SK-N-SH treated with all-trans-retinoic acid at 6 μM for 48 hours (cell line): ENCODE data around the gene ITGA8.

Experiments used
- ATAC-seq: fragments of 200-7000 bp; cut with Tn5 transposase; 3 replicates; pipeline ENCODE4 v1.9.1; 2020; ENCODE audit warnings: mild to moderate bottlenecking, moderate library complexity
- ARNTL ChIP-seq: fragments of 450-650 bp; formaldehyde crosslinking; IDR thresholded peaks from 2 replicates; pipeline ENCODE4 v1.5.0; 2020; ENCODE audit warnings: low read depth, mild to moderate bottlenecking, moderate library complexity, borderline replicate concordance
- BACH2 ChIP-seq: fragments of 250-450 bp; sonication (Bioruptor Pico); IDR thresholded peaks from 2 replicates; pipeline ENCODE4 v1.9.0; 2021; ENCODE audit warnings: mild to moderate bottlenecking, borderline replicate concordance
- CREB5 ChIP-seq: fragments of 250-450 bp; sonication (Bioruptor Pico); IDR thresholded peaks from 2 replicates; pipeline ENCODE4 v1.5.1; 2020; ENCODE audit warnings: low read depth, mild to moderate bottlenecking, moderate library complexity
- CSDC2 ChIP-seq: fragments of 250-450 bp; sonication (Bioruptor Pico); IDR thresholded peaks from 2 replicates; pipeline ENCODE4 v1.5.0; 2020; ENCODE audit warnings: mild to moderate bottlenecking, moderate library complexity
- CSRNP3 ChIP-seq: fragments of 250-450 bp; sonication (Bioruptor Pico); IDR thresholded peaks from 2 replicates; pipeline ENCODE4 v1.5.1; 2021; ENCODE audit warnings: mild to moderate bottlenecking, moderate library complexity
- ESRRG ChIP-seq: fragments of 250-450 bp; sonication (Bioruptor Pico); IDR thresholded peaks from 2 replicates; pipeline ENCODE4 v1.6.1; 2021; ENCODE audit warnings: mild to moderate bottlenecking
- ISL1 ChIP-seq: fragments of 250-450 bp; sonication (Bioruptor Pico); IDR thresholded peaks from 2 replicates; pipeline ENCODE4 v2.1.2; 2022; ENCODE audit warnings: mild to moderate bottlenecking, moderate library complexity
- OSR1 ChIP-seq: fragments of 250-450 bp; sonication (Bioruptor Pico); IDR thresholded peaks from 2 replicates; pipeline ENCODE4 v1.8.0; 2022; ENCODE audit warnings: moderate library complexity, mild to moderate bottlenecking, inconsistent platforms
- PATZ1 ChIP-seq: fragments of 250-450 bp; sonication (Bioruptor Pico); IDR thresholded peaks from 2 replicates; pipeline ENCODE4 v1.8.0; 2020; ENCODE audit warnings: mild to moderate bottlenecking, moderate library complexity, borderline replicate concordance
- PPARA ChIP-seq: fragments of 250-450 bp; sonication (Bioruptor Pico); IDR thresholded peaks from 2 replicates; pipeline ENCODE4 v1.5.0; 2020; ENCODE audit warnings: mild to moderate bottlenecking, borderline replicate concordance
- RARB ChIP-seq: fragments of 250-450 bp; sonication (Bioruptor Pico); IDR thresholded peaks from 2 replicates; pipeline ENCODE4 v1.8.0; 2021; ENCODE audit warnings: mild to moderate bottlenecking, moderate library complexity
- SNAI2 ChIP-seq: fragments of 250-450 bp; sonication (Bioruptor Pico); IDR thresholded peaks from 2 replicates; pipeline ENCODE4 v1.5.0; 2020; ENCODE audit warnings: mild to moderate bottlenecking, moderate library complexity
- TCF4 ChIP-seq: fragments of 250-450 bp; sonication (Bioruptor Pico); IDR thresholded peaks from 2 replicates; pipeline ENCODE4 v1.8.0; 2021; ENCODE audit warnings: mild to moderate bottlenecking, moderate library complexity, borderline replicate concordance
- TOX ChIP-seq: fragments of 250-450 bp; sonication (Bioruptor Pico); IDR thresholded peaks from 2 replicates; pipeline ENCODE4 v1.8.0; 2021; ENCODE audit warnings: mild to moderate bottlenecking, moderate library complexity, borderline replicate concordance
- TSHZ2 ChIP-seq: fragments of 250-450 bp; sonication (Bioruptor Pico); IDR thresholded peaks from 2 replicates; pipeline ENCODE4 v1.5.0; 2020; ENCODE audit warnings: mild to moderate bottlenecking, moderate library complexity
- ZFP3 ChIP-seq: fragments of 250-450 bp; sonication (Bioruptor Pico); IDR thresholded peaks from 2 replicates; pipeline ENCODE4 v1.5.0; 2020; ENCODE audit warnings: mild to moderate bottlenecking, moderate library complexity
- ZFP30 ChIP-seq: fragments of 450-650 bp; formaldehyde crosslinking; IDR thresholded peaks from 2 replicates; pipeline ENCODE4 v1.5.0; 2022; ENCODE audit warnings: mild to moderate bottlenecking, moderate library complexity
- ZNF565 ChIP-seq: fragments of 450-650 bp; formaldehyde crosslinking; conservative IDR thresholded peaks from 2 replicates; pipeline ENCODE4 v1.5.0; 2020; ENCODE audit warnings: low read depth, mild to moderate bottlenecking, moderate library complexity
- ZNF70 ChIP-seq: fragments of 450-650 bp; formaldehyde crosslinking; IDR thresholded peaks from 2 replicates; pipeline ENCODE4 v1.5.0; 2020; ENCODE audit warnings: mild to moderate bottlenecking, moderate library complexity
- ZNF8 ChIP-seq: fragments of 450-650 bp; formaldehyde crosslinking; IDR thresholded peaks from 2 replicates; pipeline ENCODE4 v1.5.0; 2020; ENCODE audit warnings: mild to moderate bottlenecking, moderate library complexity

The ITGA8 gene

GRCh38 chr10:15521328-15521903, 198.3 kb downstream of the ITGA8 start:
- no peak for ATAC-seq
- no peak for TF ChIP-seq ESRRG (CRISPR knock-in tag)
- no peak for TF ChIP-seq ZNF565
- no peak for TF ChIP-seq CSDC2 (CRISPR knock-in tag)
- TF ChIP-seq SNAI2 (CRISPR knock-in tag): no peak
- no peak for TF ChIP-seq TSHZ2 (CRISPR knock-in tag)
- TF ChIP-seq ISL1 (CRISPR knock-in tag): no peak
- TF ChIP-seq PATZ1 (CRISPR knock-in tag): no peak
- no peak for TF ChIP-seq OSR1 (CRISPR knock-in tag)
- TF ChIP-seq ZFP3: no peak
- no peak for TF ChIP-seq PPARA (CRISPR knock-in tag)
- TF ChIP-seq CREB5 (CRISPR knock-in tag): no peak
- no peak for TF ChIP-seq BACH2 (CRISPR knock-in tag)
- no peak for TF ChIP-seq ARNTL
- TF ChIP-seq ZFP30 (CRISPR knock-in tag): no peak
- TF ChIP-seq RARB (CRISPR knock-in tag): no peak
- TF ChIP-seq CSRNP3 (CRISPR knock-in tag): no peak
- no peak for TF ChIP-seq ZNF8
- TF ChIP-seq TCF4 (CRISPR knock-in tag): no peak

- ATAC-seq: no peak
- TF ChIP-seq TCF4 (CRISPR knock-in tag) (no peak), ZNF565 (no peak), RARB (CRISPR knock-in tag) (no peak), ISL1 (CRISPR knock-in tag) (no peak), ZNF70 (CRISPR knock-in tag) (no peak), CSRNP3 (CRISPR knock-in tag) (no peak), ZFP30 (CRISPR knock-in tag) (no peak), ARNTL (no peak), ZNF8 (no peak), CSDC2 (CRISPR knock-in tag) (no peak), PATZ1 (CRISPR knock-in tag) (no peak), TOX (no peak)
- TF ChIP-seq, all 23 proteins: peak for 0
These were observed 201.5 kb downstream of the ITGA8 start for GRCh38 chr10:15518250-15518649.
